Liver (tissue), 9 donors: ENCODE data around the gene CEPT1. TPM values are rescaled to one million over a fixed set of nuclear protein-coding genes. Genes with fewer than 3 reads are reported as not detected.

Experiments
- DNase-seq: peaks from one replicate; pipeline ENCODE4 v3.0.0-alpha.2; 2017; ENCODE audit warnings: low spot score
- H3K27ac ChIP-seq, 2 donors: one replicate each; pipeline ENCODE4 v1.7.0; 2013; ENCODE audit warnings: inconsistent platforms in 2 of 2, low read length in 2 of 2, control low read depth in 1 of 2, low read depth in 1 of 2, mild to moderate bottlenecking in 1 of 2
- H3K27me3 ChIP-seq, 4 donors: one replicate each; pipeline versions ENCODE4 v1.6.1 to v1.7.0; 2013; ENCODE audit warnings: low read length in 3 of 4, inconsistent platforms in 1 of 4, mild to moderate bottlenecking in 1 of 4, moderate library complexity in 1 of 4; ENCODE audit not compliant: control insufficient read depth in 4 of 4, insufficient read depth in 4 of 4
- H3K36me3 ChIP-seq, 4 donors: one replicate each; pipeline versions ENCODE4 v1.6.1 to v1.7.0; 2013; ENCODE audit warnings: low read length in 3 of 4, mild to moderate bottlenecking in 3 of 4, low read depth in 1 of 4, moderate library complexity in 1 of 4; ENCODE audit not compliant: control insufficient read depth in 4 of 4, insufficient read depth in 3 of 4
- H3K4me1 ChIP-seq, 4 donors: one replicate each; pipeline versions ENCODE4 v1.6.1 to v1.7.0; 2013; ENCODE audit warnings: low read length in 3 of 4, mild to moderate bottlenecking in 3 of 4, moderate library complexity in 1 of 4; ENCODE audit not compliant: control insufficient read depth in 4 of 4, insufficient read depth in 4 of 4
- H3K4me3 ChIP-seq, 3 donors: one replicate each; pipeline versions ENCODE4 v1.6.1 to v1.7.0; 2013; ENCODE audit warnings: low read length in 3 of 3, control low read depth in 1 of 3, low read depth in 1 of 3, mild to moderate bottlenecking in 1 of 3
- H3K9ac ChIP-seq, 2 donors: one replicate each; pipeline ENCODE4 v1.7.0; 2013; ENCODE audit warnings: low read length in 2 of 2, mild to moderate bottlenecking in 2 of 2, moderate library complexity in 2 of 2, control low read depth in 1 of 2, low read depth in 1 of 2
- H3K9me3 ChIP-seq, 4 donors: one replicate each; pipeline versions ENCODE4 v1.6.1 to v1.7.0; 2013; ENCODE audit warnings: low read length in 3 of 4; ENCODE audit not compliant: control insufficient read depth in 4 of 4
- ATF3 ChIP-seq: IDR thresholded peaks from 2 replicates; pipeline ENCODE4 v1.6.1; 2016; ENCODE audit warnings: antibody characterized with exemption
- CTCF ChIP-seq: fragments of 150-350 bp; IDR thresholded peaks from 2 replicates; pipeline ENCODE4 v1.5.1; 2017; ENCODE audit warnings: improper control_type of control experiment, low read depth, low read length; ENCODE audit not compliant: missing input control
- EGR1 ChIP-seq, 2 donors: IDR thresholded peaks; 2 replicates each; pipeline ENCODE4 v1.6.1; 2016 to 2018; ENCODE audit warnings: antibody characterized with exemption in 2 of 2, low read depth in 2 of 2
- FOXA1 ChIP-seq: IDR thresholded peaks from 2 replicates; pipeline ENCODE4 v1.6.1; 2016; ENCODE audit warnings: antibody characterized with exemption
- FOXA2 ChIP-seq: IDR thresholded peaks from 2 replicates; pipeline ENCODE4 v1.6.1; 2016; ENCODE audit warnings: antibody characterized with exemption
- GABPA ChIP-seq, 2 donors: IDR thresholded peaks in 1 of 2; conservative IDR thresholded peaks in 1 of 2; 2 replicates each; pipeline ENCODE4 v1.6.1; 2016; ENCODE audit warnings: antibody characterized with exemption in 2 of 2, mild to moderate bottlenecking in 1 of 2, moderate library complexity in 1 of 2
- HNF4A ChIP-seq, 2 donors: conservative IDR thresholded peaks; 2 replicates each; pipeline ENCODE4 v1.6.1; 2016; ENCODE audit warnings: antibody characterized with exemption in 2 of 2, mild to moderate bottlenecking in 2 of 2
- HNF4G ChIP-seq: IDR thresholded peaks from 2 replicates; pipeline ENCODE4 v1.6.1; 2016; ENCODE audit warnings: antibody characterized with exemption
- JUND ChIP-seq, 2 donors: IDR thresholded peaks; 2 replicates each; pipeline ENCODE4 v1.6.1; 2016; ENCODE audit warnings: antibody characterized with exemption in 2 of 2
- MAX ChIP-seq: IDR thresholded peaks from 2 replicates; pipeline ENCODE4 v1.6.1; 2016; ENCODE audit warnings: antibody characterized with exemption
- NR2F2 ChIP-seq: IDR thresholded peaks from 2 replicates; pipeline ENCODE4 v1.6.1; 2016; ENCODE audit warnings: antibody characterized with exemption
- RAD21 ChIP-seq, 2 donors: IDR thresholded peaks; 2 replicates each; pipeline ENCODE4 v1.6.1; 2016; ENCODE audit warnings: antibody characterized with exemption in 2 of 2, mild to moderate bottlenecking in 2 of 2
- REST ChIP-seq: IDR thresholded peaks from 2 replicates; pipeline ENCODE4 v1.6.1; 2016; ENCODE audit warnings: antibody characterized with exemption, mild to moderate bottlenecking
- RXRA ChIP-seq, 2 donors: IDR thresholded peaks; 2 replicates each; pipeline ENCODE4 v1.6.1; 2017 to 2018; ENCODE audit warnings: antibody characterized with exemption in 2 of 2, mild to moderate bottlenecking in 1 of 2
- TAF1 ChIP-seq: conservative IDR thresholded peaks from 2 replicates; pipeline ENCODE4 v1.6.1; 2016; ENCODE audit warnings: antibody characterized with exemption, mild to moderate bottlenecking
- YY1 ChIP-seq: IDR thresholded peaks from 2 replicates; pipeline ENCODE4 v1.6.1; 2016; ENCODE audit warnings: antibody characterized with exemption, mild to moderate bottlenecking
- ZBTB33 ChIP-seq: IDR thresholded peaks from 2 replicates; pipeline ENCODE4 v1.6.1; 2016; ENCODE audit warnings: antibody characterized with exemption
- WGBS: extraction: QIAGEN DNeasy Blood & Tissue Kit; methylation state at CpG from one replicate; pipeline ENCODE4 v1.1.7; 2013; 5-methylcytosine and 5-hydroxymethylcytosine counted together
- polyA plus RNA-seq, 2 donors: library from polyadenylated mRNA; stranded (reverse) in 1 of 2; unstranded in 1 of 2; fragments of 200-250 nt in 1 of 2; fragments of >200 nt in 1 of 2; fragmentation: Nextera tagmentation in 1 of 2; extraction: Ambion mirVana in 1 of 2; gene quantifications; one replicate each; pipeline versions ENCODE4 v1.2.1 to v1.2.3, GENCODE V29; 2013 to 2015
- total RNA-seq, 2 donors: library from RNA; depleted of rRNA; stranded (reverse); fragments of >200 nt; gene quantifications; one replicate each; pipeline ENCODE4 v1.2.3, GENCODE V29; 2014
- donor health status: healthy.
- donor health status: healthy.
- donor health status: healthy.
- donor health status: healthy.
- donor health status: healthy.

Gene CEPT1
- total and polyA plus RNA-seq, 4 donors: 10.0 to 37.3 (median 27.7) TPM

GRCh38 chr1:111211921-111212320 is 71.9 kb downstream of the CEPT1 start:
- Histone ChIP-seq H3K27ac (no peak overlapping the region), H3K27me3 (no peaks in the 10 kb centered on the region), H3K9me3 (no peaks in the 10 kb centered on the region), H3K9ac (no peak overlapping the region), H3K4me3 (no peak overlapping the region), H3K4me1 (peaks cover 0 to 1% (median 0%) of the 10 kb centered on the region in 4 donors), H3K36me3 (no peaks in the 10 kb centered on the region)
- no peak for DNase-seq
- TF ChIP-seq EGR1 (IDR thresholded peaks at IDR 0.05; ENCODE audit: low read depth in 2 of 2) (no peak), NR2F2 (no peak), ZBTB33 (no peak), FOXA1 (no peak), GABPA (IDR thresholded peaks at IDR 0.05 in 1 of 2, conservative IDR thresholded peaks at IDR 0.05 in 1 of 2) (no peak), JUND (IDR thresholded peaks at IDR 0.05) (no peak), YY1 (no peak), RAD21 (IDR thresholded peaks at IDR 0.05) (no peak), TAF1 (no peak), RXRA (IDR thresholded peaks at IDR 0.05) (no peak), CTCF (no peak), HNF4A (conservative IDR thresholded peaks at IDR 0.05) (no peak), MAX (no peak), ATF3 (no peak), FOXA2 (no peak), REST (no peak), HNF4G (no peak)
- 89% methylated on average over 1 of the region's 1 CpG for WGBS
